Central memory CD4-positive, alpha-beta T cell (primary cell): ENCODE measurements around the gene SGF29.
"Not testable (repeated sequence)": the region's sequence is repeated elsewhere in the genome, so short reads cannot be mapped to it uniquely, and the experiment has no call there.

Source experiments
- DNase-seq: peaks from one replicate; pipeline ENCODE4 v3.0.0; 2022

The SGF29 gene

DNA sequence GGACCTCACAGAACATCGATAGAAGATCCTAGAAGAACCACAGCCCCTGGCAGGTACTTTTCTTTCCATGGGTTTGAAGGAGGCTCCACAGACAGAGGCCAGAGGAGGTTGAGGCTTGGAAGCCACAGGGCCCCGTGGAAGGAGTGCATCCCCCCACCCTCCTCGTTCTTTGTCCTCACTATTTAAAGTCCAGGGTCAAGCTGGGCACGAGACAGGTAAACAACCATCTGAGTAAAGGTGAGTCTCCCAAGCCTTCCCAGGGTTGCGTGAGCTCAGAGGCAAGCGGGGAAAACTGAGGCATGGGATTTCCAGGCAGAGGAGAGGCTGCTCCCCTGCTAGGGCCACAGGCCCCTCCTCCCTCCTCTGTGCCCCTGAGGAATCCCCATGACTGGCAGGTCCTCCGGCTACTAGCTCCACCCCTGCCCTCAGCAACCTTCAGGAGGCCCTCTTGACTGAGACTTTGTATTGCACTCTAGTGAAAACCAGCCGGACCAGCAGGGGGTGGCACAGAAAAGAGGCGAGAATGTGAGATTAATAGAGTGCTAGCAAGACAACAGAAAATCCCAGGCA, 44.1 kb downstream of the SGF29 start:
- no peak for DNase-seq

DNA sequence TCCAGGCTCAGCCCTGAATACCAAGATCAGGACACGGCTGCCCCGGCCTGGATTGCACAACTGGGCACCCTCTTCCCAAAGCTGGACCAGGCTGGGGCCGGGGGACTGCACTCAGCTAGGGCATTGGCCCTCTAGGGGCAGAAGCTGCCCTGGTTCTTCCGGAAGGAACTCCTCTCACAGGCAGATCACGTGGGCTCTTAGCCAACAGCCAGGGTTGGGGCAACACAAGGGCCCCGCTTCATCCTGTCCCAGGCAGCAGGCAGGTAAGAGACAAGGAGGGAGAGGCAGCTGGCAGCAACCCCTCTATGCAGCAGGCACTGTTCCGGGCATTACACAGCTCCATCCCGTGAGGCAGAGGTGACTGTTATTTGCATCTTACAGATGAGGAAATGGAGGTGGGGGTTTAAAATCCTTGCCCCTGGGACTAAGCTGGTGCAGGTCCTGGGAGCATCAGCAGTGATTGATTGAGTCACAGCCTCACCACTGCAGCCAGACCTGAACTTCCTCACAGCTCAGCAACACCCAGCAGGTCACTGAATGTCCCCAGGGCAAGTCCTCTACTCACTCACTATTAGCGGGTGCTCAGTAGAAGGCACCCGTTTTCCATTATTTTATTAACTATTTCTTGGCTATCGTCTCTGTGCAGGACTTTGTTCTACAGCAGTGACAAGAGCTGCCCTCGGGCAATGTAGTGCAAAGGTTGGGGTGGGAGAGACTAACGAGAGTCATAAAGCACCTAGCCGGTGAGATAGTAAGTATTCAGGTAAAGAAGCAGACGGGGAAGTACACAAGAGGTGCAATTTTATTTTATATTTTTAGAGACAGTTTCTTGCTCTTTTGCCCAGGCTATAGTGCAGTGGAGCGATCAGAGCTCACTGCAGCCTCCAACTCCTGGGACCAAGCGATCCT, 45.9 kb downstream of the SGF29 start:
- DNase-seq: not testable (repeated sequence)

DNA sequence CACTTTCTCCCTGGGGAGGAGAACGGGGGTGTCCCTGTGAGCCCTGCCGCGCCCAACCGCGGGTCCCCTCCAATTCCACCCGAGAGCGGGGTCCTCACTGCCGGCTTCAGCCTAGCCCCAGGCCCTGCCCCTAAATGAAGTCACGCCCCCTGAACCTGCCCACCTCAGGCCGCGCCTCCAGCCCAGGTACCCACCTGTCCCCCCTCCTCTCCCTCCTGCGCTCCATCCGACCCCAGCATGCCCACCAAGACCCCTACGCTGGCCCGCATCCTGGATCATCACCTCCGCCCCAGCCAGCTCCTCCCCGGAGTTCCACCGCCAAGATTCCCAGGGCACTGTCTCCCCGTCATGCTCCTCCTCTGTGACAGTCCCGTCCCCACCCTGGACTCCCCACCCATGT, 47.2 kb downstream of the SGF29 start:
- not testable (repeated sequence) for DNase-seq

DNA sequence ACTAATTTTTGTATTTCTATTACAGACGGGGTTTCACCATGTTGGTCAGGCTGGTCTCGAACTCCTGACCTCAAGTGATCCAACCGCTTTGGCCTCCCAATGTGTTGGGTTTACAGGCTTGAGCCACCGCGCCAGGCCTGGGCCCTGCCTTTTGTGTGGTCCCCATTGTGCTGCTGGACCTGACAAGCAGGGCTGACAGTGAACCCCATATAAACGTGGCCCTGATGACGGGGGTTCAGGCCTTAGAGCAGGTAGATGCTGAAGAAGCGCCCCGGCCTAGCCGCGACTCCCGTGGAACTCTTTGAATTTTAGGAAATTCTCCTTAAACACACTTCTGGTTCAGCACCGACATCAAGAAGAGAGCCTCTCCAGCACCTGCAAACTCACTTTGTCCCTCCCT, 47.9 kb downstream of the SGF29 start:
- not testable (repeated sequence) for DNase-seq

DNA sequence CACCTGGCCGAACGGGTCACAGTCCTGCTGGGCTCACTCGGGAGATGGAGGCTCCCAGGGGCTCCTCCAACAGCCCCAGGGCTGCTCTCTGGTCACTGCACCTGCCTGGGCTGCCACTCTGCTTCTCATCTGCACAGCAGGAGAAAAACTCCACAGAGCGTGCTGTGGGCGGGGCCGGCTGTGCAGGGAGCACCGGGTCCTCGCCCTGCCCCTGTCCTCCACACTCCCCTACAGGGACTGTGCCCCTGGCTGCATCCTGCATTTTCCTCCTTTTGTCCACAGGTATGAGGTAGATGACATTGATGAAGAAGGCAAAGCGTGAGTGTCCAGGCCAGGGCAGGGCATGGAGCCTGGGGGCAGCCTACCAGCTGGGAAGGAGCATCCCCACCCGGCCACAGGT, 48.3 kb downstream of the SGF29 start:
- DNase-seq: not testable (repeated sequence)

DNA sequence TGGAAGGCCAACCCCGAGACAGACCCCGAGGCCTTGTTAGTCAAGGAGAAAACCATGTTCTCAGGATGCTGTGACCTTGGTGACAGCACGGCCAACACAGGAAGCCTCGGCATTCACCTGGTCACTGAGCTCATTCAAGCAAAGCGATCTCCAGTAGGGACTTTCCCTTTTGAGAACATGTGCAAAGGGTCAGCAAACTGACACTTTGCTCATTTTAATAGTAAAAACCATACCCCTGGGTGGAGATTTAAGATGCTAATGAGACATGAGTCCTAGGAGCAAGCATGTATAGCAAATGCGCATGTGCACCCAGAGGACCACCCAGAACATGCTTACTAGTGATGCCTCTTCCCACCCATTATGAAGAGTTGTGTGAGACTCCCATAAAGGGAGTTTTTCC, 48.8 kb downstream of the SGF29 start:
- no peak for DNase-seq

DNA sequence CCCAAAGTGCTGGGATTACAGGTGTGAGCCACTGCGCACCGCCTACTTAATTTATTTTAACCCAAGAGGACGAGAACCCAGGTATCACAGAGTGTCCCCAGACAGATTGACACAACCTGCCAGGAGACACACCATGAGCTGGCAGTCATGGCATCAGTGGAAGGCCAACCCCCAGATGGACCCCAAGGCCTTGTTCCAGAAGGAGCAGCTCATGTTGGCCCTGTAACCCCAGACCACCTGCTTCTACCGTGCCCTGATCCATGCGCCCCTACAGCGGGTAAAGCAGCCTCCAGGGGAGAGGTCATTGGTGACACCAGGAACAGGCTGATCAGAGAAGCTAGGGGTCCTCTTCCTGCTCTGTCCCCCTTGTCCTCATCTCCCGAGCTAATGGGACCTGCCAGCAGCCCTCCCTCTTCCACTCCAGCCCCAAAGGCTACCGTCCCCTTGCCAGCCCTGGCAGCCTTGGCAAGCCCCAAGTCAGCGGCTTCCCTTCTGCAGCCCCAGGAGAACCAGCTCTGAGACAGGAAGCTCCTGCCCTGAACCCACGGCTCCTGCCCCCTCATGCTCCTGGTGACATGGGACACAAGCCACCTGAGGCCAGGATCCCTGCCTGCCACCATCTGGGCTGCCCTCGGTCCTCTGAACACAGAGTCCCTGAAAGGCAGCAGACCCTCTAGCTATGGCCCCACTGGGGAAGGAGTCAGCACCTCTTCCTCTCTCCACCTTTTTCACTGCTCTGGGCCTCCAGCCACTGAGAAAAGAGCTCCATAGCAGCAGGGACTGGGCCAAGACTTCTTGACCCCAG, 49.9 kb downstream of the SGF29 start:
- no peak for DNase-seq

DNA sequence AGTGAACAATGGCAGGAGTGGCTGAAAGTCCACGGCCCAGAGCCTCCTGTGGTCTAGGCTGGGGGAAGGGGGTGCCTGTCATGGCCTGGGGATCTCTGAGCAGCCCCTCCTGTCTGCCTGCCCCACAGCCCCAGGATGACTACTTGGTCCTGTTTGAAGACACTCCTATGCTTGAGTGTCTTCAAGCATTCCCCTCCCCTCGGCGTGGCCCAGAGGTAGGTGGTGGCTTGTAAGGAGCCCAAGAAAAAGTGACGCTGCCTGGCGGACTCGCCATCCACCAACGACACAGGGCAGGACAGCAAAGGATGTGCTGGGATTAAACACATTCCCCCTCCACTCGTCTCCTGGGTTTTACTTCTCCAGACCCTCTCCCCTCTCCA, 50.5 kb downstream of the SGF29 start:
- no peak for DNase-seq

DNA sequence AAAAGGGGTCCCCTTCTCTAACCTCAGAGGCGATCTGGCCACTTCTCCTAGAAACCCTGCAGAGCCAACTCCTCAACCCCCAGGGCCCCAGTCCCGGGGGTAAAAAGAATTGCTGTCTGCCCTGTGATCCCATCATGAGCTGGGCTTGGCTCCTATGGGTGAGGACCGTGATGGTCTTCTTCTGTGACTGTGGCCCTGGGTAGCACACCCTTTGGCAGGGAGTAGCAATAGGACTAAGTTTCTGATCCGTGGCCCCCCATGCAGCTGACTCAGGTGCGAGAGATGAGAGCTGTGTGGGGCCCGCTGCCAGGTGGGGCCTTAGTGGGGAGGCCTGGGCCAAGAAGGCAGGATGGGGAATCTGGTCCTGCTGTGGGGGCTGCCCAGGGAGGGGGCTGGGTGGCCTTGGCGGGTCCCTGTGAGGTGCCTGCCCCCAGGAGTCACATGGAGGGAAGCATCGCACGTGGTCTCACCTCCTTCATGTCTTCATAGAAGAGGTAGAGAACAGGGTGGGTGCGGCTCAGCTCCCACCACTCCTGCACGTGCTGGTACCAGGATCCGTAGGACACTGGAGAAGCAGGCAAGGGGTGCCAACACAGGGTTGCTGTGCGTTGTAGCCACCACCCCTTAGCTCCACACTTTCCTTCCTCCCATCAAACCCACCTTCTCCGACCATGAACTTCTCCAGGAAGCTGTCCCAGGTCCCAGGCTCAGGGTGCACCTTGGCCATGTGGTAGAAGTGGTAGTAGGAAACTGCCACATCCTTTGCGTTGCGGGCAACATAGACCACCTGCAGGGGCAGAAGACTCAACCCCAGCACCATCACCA, 52.8 kb downstream of the SGF29 start:
- DNase-seq: no peak

DNA sequence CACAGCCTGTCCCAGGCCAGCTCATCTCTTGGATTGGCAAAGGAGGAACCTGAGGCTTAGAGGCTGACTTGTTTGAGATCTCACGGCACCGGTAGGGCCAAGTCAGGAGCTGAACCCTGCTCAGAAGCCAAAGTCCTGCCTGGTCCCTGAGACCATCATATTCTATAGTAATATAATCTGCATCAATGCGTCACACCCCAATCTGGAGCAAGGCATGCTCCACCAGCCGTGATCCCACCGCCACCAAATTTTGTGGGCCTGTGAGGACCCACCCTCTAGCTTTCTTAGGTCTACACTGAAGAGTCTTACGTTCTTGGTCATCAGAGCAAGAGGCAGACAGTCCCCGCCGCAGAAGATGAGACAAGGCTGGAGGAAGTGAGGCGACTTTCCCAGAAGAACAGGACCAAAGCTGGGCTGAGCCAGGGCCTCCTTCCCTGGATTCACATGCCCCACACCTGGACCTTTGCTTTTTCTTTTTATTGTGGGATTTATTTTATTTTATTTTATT, 53.5 kb downstream of the SGF29 start:
- DNase-seq: no peak

DNA sequence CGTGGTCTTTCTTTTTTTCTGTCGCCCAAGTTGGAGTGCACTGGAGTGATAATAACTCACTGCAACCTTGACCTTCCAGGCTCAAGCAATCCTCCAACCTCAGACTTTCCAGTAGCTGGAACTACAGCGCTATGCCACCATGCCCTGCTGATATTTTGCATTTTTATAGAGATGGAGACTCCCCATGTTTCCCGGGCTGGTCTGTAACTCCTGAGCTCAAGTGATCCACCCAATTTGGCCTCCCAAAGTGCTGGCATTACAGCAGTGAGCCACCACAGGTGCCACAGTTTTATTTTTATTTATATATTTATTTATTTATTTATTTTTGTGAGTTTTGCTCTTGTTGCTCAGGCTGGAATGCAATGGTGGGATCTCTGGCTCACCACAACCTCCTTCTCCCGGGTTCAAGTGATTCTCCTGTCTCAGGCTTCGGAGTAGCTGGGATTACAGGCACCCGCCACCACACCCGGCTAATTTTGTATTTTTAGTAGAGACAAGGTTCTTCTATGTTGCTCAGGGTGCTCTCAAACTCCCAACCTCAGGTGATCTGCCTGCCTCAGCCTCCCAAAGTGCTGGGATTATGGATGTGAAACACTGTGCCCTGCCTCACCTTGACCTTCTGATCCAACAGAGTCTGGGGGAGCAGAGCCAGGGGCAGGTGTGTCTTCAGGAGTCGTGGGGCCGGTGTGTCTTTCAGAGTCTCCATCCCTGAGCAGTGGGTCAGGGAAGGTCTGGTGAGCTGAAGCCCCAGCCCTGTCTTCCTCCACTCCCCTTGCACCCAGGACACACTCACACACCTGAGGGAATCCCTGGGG, 54.2 kb downstream of the SGF29 start:
- not testable (repeated sequence) for DNase-seq

DNA sequence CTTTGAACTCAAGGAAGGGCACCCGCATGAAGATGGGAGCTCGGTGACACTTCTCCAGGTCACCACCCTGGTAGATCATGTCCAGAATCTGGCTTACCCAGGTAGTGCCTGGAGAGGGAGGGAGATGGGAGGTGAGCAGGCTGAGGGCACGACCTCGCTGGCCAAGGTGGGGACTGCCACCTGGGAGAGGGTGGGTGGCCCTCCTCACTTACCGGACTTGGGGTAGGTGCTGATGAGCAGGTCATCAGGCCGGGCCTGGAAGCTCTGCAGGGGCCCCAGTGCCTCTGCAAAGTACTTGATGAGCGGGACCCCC, 54.7 kb downstream of the SGF29 start:
- not testable (repeated sequence) for DNase-seq

DNA sequence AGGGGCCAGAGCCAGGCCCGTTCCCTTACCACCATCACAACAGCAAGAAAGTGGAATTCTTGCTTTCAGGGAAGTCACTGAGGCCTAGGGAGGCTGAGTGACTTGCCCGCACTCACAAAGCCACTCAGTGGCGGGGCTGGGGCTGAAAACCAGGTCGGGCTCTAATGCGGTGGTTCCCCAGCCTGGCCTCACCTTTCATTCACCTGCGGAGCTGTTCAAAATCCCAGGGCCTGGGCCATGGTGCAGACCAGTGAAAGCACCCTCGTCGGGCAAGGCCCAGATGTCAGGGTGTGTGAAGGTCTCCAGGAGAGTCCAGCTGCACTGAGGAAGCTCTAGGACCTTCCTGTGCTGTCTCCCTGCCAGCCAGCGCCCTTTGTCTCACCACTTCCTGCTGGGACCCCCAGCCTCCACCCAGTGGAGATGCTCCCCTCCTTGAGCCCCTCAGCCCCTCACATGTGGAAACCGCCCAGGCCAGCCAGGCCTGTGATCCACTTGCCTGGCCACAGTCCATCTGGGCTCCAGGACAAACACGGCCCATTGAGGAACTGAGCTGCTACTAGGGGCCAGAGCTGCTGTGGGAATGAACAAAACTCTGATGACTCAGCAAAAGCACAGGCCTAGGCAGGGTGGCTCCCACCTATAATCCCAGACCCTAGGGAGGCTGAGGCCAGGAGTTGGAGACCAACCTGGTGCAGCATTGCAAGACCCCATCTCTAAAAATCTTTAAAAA, 55.3 kb downstream of the SGF29 start:
- DNase-seq: not testable (repeated sequence)

DNA sequence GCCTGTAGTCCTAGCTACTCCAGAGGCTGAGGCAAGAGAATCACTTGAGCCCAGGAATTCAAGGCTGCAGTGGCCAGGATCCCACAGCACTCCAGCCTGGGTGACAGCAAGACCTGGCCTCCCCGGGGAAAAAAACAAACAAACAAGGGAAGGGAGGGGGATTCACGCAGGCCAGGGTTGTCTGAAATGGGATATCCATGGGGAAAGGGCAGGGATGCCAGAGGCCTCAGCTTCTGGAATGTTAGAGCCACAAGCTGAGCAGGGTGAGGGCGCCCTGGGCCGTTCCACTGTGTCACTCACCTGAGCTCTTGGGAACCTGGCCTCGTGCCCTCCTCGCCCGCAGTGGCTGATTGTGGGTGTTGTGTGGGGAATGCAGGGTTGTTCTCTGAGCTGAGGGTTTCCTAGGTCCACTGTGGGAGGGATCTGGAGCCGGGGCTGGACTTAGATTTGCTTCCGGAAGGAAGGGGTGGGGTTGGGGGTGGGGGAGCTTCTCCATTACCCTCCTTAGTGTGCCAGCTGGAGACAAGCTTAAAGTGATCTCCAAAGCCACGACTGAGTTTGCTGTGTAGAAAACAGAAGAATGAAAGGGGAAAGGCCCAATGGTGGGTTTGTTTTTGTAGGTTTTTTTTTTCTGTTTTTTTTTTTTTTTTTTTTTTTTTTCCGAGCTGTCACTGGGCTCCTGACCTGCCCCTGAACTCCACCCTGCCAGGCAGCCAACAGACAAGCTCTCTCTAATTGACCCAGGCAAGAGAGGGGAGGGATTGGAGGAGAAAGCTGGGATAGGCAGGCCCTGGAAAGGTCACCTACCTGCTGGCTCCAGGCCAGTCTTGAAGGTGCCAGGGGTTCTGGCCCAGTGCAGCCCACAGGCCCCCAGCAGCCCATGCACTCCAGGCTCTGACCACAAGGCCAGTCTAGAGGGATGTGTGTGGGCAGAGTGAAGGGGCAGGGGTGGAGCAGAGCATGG, 56.2 kb downstream of the SGF29 start, which contains the start of gene SULT1A1:
SULT1A1 (minus strand) TSS at position 414 of the 964 bp plus-strand sequence. CDS start 1,189 bp downstream, outside the sequence.
- DNase-seq: no peak

DNA sequence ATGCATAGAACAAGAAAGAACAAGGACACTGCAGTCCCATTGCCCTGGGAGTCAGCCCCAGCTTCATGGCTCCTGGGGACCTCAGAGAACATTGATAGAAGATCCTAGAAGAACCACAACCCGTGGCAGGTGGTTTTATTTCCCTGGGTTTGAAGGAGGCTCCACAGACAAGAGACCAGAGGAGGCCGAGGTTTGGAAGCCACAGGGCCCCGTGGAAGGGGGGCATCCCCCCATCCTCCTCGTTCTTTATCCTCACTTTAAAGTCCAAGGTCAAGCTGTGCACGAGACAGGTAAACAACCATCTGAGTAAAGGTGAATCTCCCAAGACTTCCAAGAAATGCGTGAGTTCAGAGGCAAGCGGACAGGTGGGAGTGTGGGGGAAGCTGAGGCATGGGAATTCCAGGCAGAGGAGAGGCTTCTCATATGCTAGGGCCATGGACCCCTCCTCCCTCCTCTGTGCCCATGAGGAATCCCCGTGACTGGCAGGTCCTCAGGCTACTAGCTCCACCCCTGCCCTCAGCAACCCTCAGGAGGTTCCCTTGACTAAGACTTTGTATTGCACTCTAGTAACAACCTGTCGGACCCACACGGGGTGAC, 57.0 kb downstream of the SGF29 start:
- DNase-seq: no peak

DNA sequence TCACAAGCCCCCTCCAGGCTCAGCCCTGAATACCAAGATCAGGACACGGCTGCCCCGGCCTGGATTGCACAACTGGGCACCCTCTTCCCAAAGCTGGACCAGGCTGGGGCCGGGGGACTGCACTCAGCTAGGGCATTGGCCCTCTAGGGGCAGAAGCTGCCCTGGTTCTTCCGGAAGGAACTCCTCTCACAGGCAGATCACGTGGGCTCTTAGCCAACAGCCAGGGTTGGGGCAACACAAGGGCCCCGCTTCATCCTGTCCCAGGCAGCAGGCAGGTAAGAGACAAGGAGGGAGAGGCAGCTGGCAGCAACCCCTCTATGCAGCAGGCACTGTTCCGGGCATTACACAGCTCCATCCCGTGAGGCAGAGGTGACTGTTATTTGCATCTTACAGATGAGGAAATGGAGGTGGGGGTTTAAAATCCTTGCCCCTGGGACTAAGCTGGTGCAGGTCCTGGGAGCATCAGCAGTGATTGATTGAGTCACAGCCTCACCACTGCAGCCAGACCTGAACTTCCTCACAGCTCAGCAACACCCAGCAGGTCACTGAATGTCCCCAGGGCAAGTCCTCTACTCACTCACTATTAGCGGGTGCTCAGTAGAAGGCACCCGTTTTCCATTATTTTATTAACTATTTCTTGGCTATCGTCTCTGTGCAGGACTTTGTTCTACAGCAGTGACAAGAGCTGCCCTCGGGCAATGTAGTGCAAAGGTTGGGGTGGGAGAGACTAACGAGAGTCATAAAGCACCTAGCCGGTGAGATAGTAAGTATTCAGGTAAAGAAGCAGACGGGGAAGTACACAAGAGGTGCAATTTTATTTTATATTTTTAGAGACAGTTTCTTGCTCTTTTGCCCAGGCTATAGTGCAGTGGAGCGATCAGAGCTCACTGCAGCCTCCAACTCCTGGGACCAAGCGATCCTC, 58.9 kb downstream of the SGF29 start:
- not testable (repeated sequence) for DNase-seq

DNA sequence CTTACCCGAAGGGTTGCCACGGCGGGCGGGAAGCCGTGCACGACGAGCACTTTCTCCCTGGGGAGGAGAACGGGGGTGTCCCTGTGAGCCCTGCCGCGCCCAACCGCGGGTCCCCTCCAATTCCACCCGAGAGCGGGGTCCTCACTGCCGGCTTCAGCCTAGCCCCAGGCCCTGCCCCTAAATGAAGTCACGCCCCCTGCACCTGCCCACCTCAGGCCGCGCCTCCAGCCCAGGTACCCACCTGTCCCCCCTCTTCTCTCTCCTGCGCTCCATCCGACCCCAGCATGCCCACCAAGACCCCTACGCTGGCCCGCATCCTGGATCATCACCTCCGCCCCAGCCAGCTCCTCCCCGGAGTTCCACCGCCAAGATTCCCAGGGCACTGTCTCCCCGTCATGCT, 60.2 kb downstream of the SGF29 start:
- DNase-seq: not testable (repeated sequence)

DNA sequence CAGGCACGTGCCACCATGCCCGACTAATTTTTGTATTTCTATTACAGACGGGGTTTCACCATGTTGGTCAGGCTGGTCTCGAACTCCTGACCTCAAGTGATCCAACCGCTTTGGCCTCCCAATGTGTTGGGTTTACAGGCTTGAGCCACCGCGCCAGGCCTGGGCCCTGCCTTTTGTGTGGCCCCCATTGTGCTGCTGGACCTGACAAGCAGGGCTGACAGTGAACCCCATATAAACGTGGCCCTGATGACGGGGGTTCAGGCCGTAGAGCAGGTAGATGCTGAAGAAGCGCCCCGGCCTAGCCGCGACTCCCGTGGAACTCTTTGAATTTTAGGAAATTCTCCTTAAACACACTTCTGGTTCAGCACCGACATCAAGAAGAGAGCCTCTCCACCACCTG, 60.8 kb downstream of the SGF29 start:
- DNase-seq: not testable (repeated sequence)
